SK-MEL-5 (cell line): Measurements from ENCODE around the gene WASF3. TPM values are rescaled to one million over a fixed set of nuclear protein-coding genes. Genes with fewer than 3 reads are reported as not detected.

Experiments
- DNase-seq: peaks from one replicate; pipeline ENCODE4 v3.0.0-alpha.2; 2016; ENCODE audit warnings: low read depth, low spot score
- in situ Hi-C: cut with HindIII; loops from 2 replicates; pipeline ENCODE4 v1.10.0; 2016; ENCODE audit warnings: low sequenced_read_pairs, high pct_unique_total_duplicates, low pct_unique_long_range_greater_than_20kb
- total RNA-seq: library from RNA; depleted of rRNA; stranded (reverse); fragments of >200 nt; shearing (Covaris generic); gene quantifications from 2 replicates; pipeline ENCODE4 v1.2.3, GENCODE V29; 2014

Gene WASF3
- total RNA-seq, 1 experiment from 2014 or later, result 17.2 TPM

DNA sequence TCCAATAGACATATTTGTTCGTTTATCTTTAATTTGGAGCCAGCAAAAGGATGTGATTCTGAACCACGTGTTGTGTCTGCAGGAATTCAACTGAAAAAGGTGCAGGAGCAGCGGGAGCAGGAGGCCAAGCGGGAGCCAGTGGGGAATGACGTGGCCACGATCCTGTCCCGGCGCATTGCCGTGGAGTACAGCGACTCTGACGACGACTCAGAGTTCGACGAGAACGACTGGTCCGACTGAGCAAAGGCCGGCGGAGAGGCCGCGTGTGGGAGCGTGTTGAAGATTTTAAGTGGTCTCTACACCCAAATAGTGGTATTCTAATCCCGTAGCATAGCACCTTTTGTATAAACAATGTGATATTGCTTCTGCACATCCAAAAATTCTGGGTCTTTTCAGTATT lies 128.1 kb downstream of the WASF3 start:
- no peak for DNase-seq
- in situ Hi-C loops, result no loop called here

GRCh38 chr13:26686285-26686684 lies 128.8 kb downstream of the WASF3 start:
- in situ Hi-C loops, result no loop called here
- no peak for DNase-seq

DNA sequence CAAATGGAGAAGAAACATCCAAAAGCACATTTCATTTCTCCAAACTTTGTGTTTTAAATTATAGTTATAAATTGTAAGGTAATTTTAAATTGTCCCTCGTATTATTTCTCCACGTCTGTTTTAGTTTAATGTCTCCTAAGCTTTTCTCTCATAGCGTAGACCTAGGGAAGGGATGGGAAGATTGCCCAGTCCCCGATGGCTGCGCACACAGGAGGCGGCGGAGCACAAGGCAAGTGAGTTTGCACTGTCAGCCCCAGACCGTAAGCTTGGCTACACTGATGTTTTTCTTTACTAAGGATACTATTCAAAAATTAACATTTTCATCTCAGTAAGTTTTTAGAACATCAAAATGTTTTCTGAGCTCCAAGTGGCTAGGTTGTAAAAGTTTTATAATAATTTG lies 130.8 kb downstream of the WASF3 start:
- DNase-seq, result no peak
- in situ Hi-C loops, result no loop called here

GRCh38 chr13:26688980-26689379 lies 131.5 kb downstream of the WASF3 start:
- in situ Hi-C loops, result no loop called here
- no peak for DNase-seq

DNA sequence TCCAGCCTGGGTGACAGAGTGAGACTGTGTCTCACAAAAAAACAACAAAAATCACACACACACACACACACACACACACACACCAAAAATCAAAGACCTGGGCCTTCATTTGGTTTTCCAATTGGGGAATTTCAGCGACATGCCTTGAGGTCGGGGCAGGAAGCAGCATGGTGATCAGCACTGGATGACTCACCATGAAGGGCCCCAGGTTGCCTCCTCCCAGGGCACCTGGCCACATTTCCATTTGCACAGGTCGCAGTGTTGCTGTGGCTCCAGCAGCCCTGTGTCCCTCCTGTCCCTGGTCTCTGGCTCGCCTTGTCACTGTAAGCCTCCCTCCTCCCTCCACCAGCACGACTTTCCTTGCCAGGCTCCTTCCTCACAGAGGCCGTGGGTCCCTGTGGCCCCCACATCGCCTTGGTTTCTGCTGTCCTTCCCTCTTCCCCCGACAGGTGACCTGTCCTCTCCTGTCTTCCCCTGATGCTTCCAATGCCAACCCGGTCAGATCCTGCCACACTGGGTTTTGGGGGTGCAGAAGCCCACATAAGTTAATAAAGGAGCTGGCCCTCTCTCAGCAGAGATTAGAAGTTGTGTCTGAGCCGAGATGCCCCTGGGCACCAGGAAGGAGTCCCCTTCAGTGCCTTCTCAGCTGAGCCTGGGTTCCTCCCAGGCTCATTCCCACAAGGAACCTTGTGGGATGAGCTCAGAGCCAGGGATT lies 136.4 kb downstream of the WASF3 start:
- in situ Hi-C loops, result no loop called here
- no peak for DNase-seq

GRCh38 chr13:26694609-26695359 lies 137.3 kb downstream of the WASF3 start:
- in situ Hi-C loops, result no loop called here
- no peak for DNase-seq

DNA sequence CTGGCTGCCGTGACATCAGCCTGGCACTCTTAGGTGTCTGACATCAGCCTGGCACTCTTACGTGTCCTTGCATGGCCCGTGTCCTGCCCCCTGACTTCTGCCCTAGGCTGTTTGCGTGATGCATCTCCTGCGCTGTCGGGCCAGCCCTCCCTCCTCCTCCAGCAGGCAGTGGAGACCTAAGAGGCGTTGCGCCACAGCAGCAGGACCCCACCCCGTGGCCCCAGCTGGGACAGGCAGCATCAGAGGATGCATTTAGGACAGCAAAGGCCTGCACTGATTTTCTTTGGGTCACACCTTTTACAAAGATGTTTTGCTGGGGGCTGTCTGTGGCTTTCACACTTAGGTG lies 137.8 kb downstream of the WASF3 start:
- no peak for DNase-seq
- in situ Hi-C loops, result no loop called here

DNA sequence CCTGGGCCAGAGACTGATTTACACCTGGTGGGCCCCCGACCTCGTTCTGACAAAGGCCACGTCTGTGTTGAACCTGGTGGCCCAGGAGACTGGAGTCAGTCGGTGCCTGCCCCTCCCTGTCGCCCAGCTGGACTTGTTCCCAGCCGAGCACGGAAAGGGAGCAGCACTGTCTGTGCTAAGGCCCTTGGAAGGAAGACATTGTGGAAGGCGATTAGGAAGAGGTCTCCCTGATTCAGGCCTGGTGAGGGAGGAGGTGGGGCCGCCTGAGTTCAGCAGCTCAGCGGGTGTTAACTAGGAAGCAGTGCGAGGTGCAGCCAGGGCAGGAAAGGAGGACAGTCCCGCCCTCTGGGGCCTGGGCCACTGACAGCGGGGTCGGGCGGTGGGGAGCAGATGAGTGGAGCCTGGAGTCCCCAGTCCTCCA lies 138.4 kb downstream of the WASF3 start:
- DNase-seq, result no peak
- in situ Hi-C loops, result no loop called here

GRCh38 chr13:26697069-26697955 lies 139.8 kb downstream of the WASF3 start:
- in situ Hi-C loops, result no loop called here
- no peak for DNase-seq

DNA sequence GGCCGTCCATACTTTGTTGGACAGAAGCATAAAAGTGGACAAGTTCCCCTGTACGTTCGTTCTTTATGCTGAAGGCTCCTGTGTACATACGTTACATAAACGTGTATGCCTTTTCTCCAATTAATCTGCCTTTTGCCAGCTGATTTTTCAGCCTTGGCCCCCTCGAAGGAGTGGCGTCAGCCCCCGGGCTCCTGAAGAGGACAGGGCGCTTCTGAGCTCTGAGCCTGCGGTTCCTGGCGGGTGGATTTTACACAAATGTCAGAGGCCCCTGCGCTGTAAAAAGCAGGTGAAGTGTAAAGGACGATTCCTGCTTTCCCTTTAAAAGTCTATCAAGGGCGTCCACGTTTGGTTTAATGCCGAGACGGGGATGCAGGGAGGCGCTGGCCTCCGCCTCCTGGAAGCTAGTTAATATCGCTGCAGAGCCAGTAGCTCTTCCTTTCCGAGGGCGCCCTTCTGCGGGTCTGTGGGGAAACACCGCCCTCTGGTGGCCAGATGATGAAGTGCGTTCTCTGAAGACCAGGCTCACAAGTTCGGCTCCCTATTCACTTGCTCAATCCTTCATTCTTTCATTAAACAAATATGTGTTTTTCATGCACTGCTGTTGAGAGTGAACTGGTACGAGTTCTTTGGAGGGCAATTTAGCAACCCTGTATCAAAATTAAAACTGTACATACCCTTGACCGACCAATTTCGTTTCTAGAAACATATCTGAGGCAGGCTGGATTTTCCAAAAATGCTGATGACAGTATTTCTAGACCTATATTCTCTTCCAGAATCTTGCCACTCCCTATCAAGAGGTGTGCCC lies 141.1 kb downstream of the WASF3 start:
- peak; percentile 83 for DNase-seq
- in situ Hi-C loops, result no loop called here

DNA sequence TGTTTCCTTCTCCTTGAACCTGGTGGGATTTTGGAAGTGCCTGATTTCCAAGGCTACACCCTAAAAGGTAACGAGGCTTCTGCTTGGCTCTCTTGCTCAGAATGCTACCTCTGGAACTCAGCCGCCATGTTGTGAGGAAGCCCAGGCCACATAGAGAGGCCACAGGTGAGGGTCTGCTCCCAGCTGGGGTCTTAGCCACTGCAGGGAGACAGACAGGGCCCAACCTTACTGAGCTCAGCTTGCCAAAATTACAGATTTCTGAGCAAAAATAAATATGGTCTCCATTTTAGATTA lies 141.7 kb downstream of the WASF3 start:
- no peak for DNase-seq
- in situ Hi-C loops, result no loop called here

- in situ Hi-C loops, result no loop called here
Observed at GRCh38 chr13:26705536-26705935, 148.1 kb downstream of the WASF3 start.

GRCh38 chr13:26706381-26706780 lies 148.9 kb downstream of the WASF3 start:
- no peak for DNase-seq
- in situ Hi-C loops, result no loop called here

More at GRCh38 chr13:26705536-26705935, 148.1 kb downstream of the WASF3 start:
- DNase-seq, result no peak

- in situ Hi-C loops, result no loop called here
Observed at GRCh38 chr13:26707122-26708006, 149.9 kb downstream of the WASF3 start.

DNA sequence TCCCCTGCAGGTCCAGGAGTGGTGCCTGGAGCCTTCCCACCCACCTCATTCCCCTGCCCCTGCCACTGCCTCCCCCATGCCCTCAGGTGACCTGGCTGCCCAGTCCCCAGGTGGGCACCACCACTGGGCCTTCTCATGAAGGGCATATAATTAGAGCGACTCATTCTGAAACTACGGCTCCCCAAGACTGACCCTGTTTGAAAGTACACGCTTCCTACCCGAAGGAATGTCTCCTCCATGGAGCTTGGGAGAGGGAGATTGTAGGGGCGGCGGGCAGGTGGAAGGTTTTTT lies 150.5 kb downstream of the WASF3 start:
- no peak for DNase-seq
- in situ Hi-C loops, result no loop called here

More at GRCh38 chr13:26707122-26708006, 149.9 kb downstream of the WASF3 start:
- DNase-seq, result peak; percentile 79

DNA sequence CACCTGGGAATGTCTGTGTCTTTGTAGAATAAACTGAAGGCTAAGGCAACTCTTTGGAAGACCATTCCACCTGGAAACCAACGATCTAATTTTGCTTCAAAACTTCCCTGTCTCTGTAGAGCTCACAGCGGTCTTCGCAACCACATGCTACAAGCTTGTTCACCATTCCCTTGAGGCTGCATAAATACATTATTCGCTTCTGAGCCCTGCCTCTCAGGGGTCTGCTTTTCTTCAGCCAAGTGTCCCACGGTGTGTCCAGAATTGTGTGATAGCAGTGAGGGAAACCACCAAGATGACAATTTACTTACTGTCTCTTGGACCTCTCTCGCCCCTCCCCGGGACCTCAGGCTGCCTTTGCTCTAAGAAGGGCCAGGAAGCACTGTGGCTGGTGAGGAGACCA lies 152.0 kb downstream of the WASF3 start:
- in situ Hi-C loops, result no loop called here
- DNase-seq, result no peak

DNA sequence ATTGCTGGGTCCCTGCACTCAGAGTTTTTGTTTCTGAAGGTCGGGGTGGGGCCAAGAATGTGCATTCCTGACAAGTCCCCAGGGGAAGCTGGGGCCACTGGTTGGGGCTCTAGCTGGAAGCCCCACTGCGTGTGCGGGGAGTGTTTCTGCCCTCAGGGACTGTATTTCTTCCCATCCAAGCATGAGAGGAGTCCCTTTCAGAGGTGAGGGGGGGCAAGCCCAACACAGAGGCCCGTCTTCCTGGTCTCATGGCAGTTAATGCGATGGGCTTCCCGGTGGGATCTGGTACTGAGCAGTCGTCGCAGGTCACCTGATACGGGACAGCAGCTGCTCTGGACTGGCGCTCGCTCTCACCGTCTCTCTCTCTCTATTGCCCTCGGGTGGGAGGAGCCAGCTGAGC lies 152.7 kb downstream of the WASF3 start:
- in situ Hi-C loops, result no loop called here
- no peak for DNase-seq
